H9 (cell line): ENCODE results near the gene TINAG. TPM values are rescaled to one million over a fixed set of nuclear protein-coding genes. Genes with fewer than 3 reads are reported as not detected.

Experiments used
- DNase-seq: peaks from one replicate; pipeline ENCODE4 v3.0.0-alpha.2; 2017
- H2AFZ ChIP-seq: one replicate; pipeline ENCODE4 v1.6.1; 2013; ENCODE audit warnings: mild to moderate bottlenecking, low read length, control low read depth, moderate library complexity
- H2AK5ac ChIP-seq: 2 replicates; pipeline ENCODE4 v1.6.1; 2013; ENCODE audit warnings: low read length, control low read depth, mixed read lengths; ENCODE audit not compliant: insufficient read length
- H2BK120ac ChIP-seq: one replicate; pipeline ENCODE4 v1.6.1; 2013; ENCODE audit warnings: low read depth, mild to moderate bottlenecking, low read length, control low read depth, inconsistent platforms; ENCODE audit not compliant: poor library complexity, severe bottlenecking
- H2BK12ac ChIP-seq: 2 replicates; pipeline ENCODE4 v1.6.1; 2013; ENCODE audit warnings: low read length, control low read depth, mixed read lengths, low read depth; ENCODE audit not compliant: insufficient read length
- H2BK15ac ChIP-seq: 2 replicates; pipeline ENCODE4 v1.6.1; 2013; ENCODE audit warnings: low read depth, low read length, control low read depth
- H2BK20ac ChIP-seq: one replicate; pipeline ENCODE4 v1.6.1; 2013; ENCODE audit warnings: low read depth, mild to moderate bottlenecking, low read length, control low read depth, inconsistent platforms; ENCODE audit not compliant: poor library complexity, severe bottlenecking
- H2BK5ac ChIP-seq: 2 replicates; pipeline ENCODE4 v1.6.1; 2013; ENCODE audit warnings: low read length, control low read depth, mixed read lengths; ENCODE audit not compliant: insufficient read length
- H3K14ac ChIP-seq: 2 replicates; pipeline ENCODE4 v1.6.1; 2013; ENCODE audit warnings: low read length, control low read depth; ENCODE audit not compliant: insufficient read depth
- H3K18ac ChIP-seq: 2 replicates; pipeline ENCODE4 v1.6.1; 2013; ENCODE audit warnings: low read depth, mild to moderate bottlenecking, mixed read lengths, low read length, control low read depth; ENCODE audit not compliant: insufficient read length
- H3K23ac ChIP-seq: 2 replicates; pipeline ENCODE4 v1.6.1; 2013; ENCODE audit warnings: low read length, control low read depth, mixed read lengths, low read depth; ENCODE audit not compliant: insufficient read length
- H3K23me2 ChIP-seq: 2 replicates; pipeline ENCODE4 v1.6.1; 2013; ENCODE audit warnings: low read depth, mild to moderate bottlenecking, mixed read lengths, low read length, control low read depth; ENCODE audit not compliant: insufficient read length, poor library complexity, severe bottlenecking
- H3K27ac ChIP-seq: 2 replicates; pipeline ENCODE4 v1.5.1; 2013; ENCODE audit warnings: low read length, control low read depth, mixed read lengths, low read depth; ENCODE audit not compliant: insufficient read length
- H3K27me3 ChIP-seq: 2 replicates; pipeline ENCODE4 v1.6.1; 2013; ENCODE audit warnings: low read length, control low read depth, inconsistent platforms; ENCODE audit not compliant: insufficient read depth
- H3K4ac ChIP-seq: 2 replicates; pipeline ENCODE4 v1.6.1; 2013; ENCODE audit warnings: low read depth, mild to moderate bottlenecking, control low read depth, inconsistent platforms, low read length, moderate library complexity
- H3K4me1 ChIP-seq: 2 replicates; pipeline ENCODE4 v1.6.1; 2013; ENCODE audit warnings: low read length, control low read depth, inconsistent platforms; ENCODE audit not compliant: insufficient read depth
- H3K4me2 ChIP-seq: 2 replicates; pipeline ENCODE4 v1.6.1; 2013; ENCODE audit warnings: low read length, control low read depth, mixed read lengths; ENCODE audit not compliant: insufficient read length, insufficient read depth
- H3K56ac ChIP-seq: 2 replicates; pipeline ENCODE4 v1.6.1; 2013; ENCODE audit warnings: low read depth, mild to moderate bottlenecking, mixed read lengths, low read length, control low read depth; ENCODE audit not compliant: insufficient read length
- H3K79me1 ChIP-seq: 2 replicates; pipeline ENCODE4 v1.6.1; 2013; ENCODE audit warnings: low read depth, mild to moderate bottlenecking, moderate library complexity, low read length, control low read depth, inconsistent platforms; ENCODE audit not compliant: insufficient read depth, poor library complexity, severe bottlenecking
- H3K79me2 ChIP-seq: 2 replicates; pipeline ENCODE4 v1.6.1; 2013; ENCODE audit warnings: low read length, control low read depth, inconsistent platforms; ENCODE audit not compliant: insufficient read depth
- H3K9ac ChIP-seq: 2 replicates; pipeline ENCODE4 v1.6.1; 2013; ENCODE audit warnings: low read length, control low read depth, mixed read lengths; ENCODE audit not compliant: insufficient read length; ENCODE audit errors: extremely low read depth
- H3K9me3 ChIP-seq: one replicate; pipeline ENCODE4 v1.6.1; 2013; ENCODE audit warnings: low read depth, low read length, inconsistent platforms; ENCODE audit not compliant: control insufficient read depth
- H3T11ph ChIP-seq: one replicate; pipeline ENCODE4 v1.6.1; 2013; ENCODE audit warnings: mild to moderate bottlenecking, low read length, control low read depth, inconsistent platforms
- H4K20me1 ChIP-seq: one replicate; pipeline ENCODE4 v1.6.1; 2013; ENCODE audit not compliant: control insufficient read depth, insufficient read length, insufficient read depth
- H4K5ac ChIP-seq: 2 replicates; pipeline ENCODE4 v1.6.1; 2013; ENCODE audit warnings: low read depth, mild to moderate bottlenecking, mixed read lengths, low read length, control low read depth; ENCODE audit not compliant: insufficient read length
- H4K8ac ChIP-seq: replicated peaks from 2 replicates; pipeline ENCODE4 v1.6.1; 2013; ENCODE audit warnings: low read length, control low read depth, mixed read lengths, low read depth; ENCODE audit not compliant: insufficient read length
- H4K91ac ChIP-seq: 2 replicates; pipeline ENCODE4 v1.6.1; 2013; ENCODE audit warnings: low read depth, mild to moderate bottlenecking, moderate library complexity, mixed read lengths, low read length, control low read depth; ENCODE audit not compliant: insufficient read length
- H3K27ac Mint-ChIP-seq, 3 experiments: 2 replicates in 2 of 3; 3 replicates in 1 of 3; pipeline ENCODE4 v1.8.0; 2020 to 2021; ENCODE audit warnings: mixed read lengths in 3 of 3, mild to moderate bottlenecking in 1 of 3, moderate library complexity in 1 of 3
- H3K27me3 Mint-ChIP-seq: 2 replicates; pipeline ENCODE4 v1.8.0; 2021; ENCODE audit warnings: low read depth, mild to moderate bottlenecking, moderate library complexity, mixed read lengths
- H3K36me3 Mint-ChIP-seq, 3 experiments: 2 replicates in 2 of 3; 3 replicates in 1 of 3; pipeline ENCODE4 v1.8.0; 2020 to 2021; ENCODE audit warnings: low read depth in 3 of 3, mixed read lengths in 3 of 3; ENCODE audit not compliant: insufficient read depth in 1 of 3
- H3K4me1 Mint-ChIP-seq, 2 experiments: 2 replicates each; pipeline ENCODE4 v1.8.0; 2020; ENCODE audit warnings: mixed read lengths in 2 of 2
- H3K4me3 Mint-ChIP-seq, 2 experiments: 2 replicates in 1 of 2; 3 replicates in 1 of 2; pipeline ENCODE4 v1.8.0; 2020 to 2021; ENCODE audit warnings: mild to moderate bottlenecking in 2 of 2, mixed read lengths in 2 of 2, moderate library complexity in 1 of 2
- H3K9me3 Mint-ChIP-seq, 2 experiments: 2 replicates in 1 of 2; 3 replicates in 1 of 2; pipeline ENCODE4 v1.8.0; 2020; ENCODE audit warnings: mild to moderate bottlenecking in 2 of 2, mixed read lengths in 2 of 2, moderate library complexity in 1 of 2
- CTCF ChIP-seq: fragments of 200-600 bp; sonication (generic); conservative IDR thresholded peaks from 3 replicates; pipeline ENCODE4 v1.8.0; 2021; ENCODE audit warnings: antibody characterized with exemption, mild to moderate bottlenecking
- WGBS: extraction: QIAGEN DNeasy Blood & Tissue Kit; methylation state at CpG from one replicate; pipeline ENCODE4 v1.1.7; 2013; ENCODE audit warnings: missing lambda C conversion rate, low lambda C conversion rate, mixed read lengths; ENCODE audit not compliant: insufficient read length; ENCODE audit errors: extremely low coverage; 5-methylcytosine and 5-hydroxymethylcytosine counted together
- total RNA-seq: library from RNA; stranded (reverse); gene quantifications from 2 replicates; pipeline ENCODE4 v1.2.1, GENCODE V29; 2021

Gene TINAG
- total RNA-seq, 1 experiment from 2014 or later, result not detected

DNA sequence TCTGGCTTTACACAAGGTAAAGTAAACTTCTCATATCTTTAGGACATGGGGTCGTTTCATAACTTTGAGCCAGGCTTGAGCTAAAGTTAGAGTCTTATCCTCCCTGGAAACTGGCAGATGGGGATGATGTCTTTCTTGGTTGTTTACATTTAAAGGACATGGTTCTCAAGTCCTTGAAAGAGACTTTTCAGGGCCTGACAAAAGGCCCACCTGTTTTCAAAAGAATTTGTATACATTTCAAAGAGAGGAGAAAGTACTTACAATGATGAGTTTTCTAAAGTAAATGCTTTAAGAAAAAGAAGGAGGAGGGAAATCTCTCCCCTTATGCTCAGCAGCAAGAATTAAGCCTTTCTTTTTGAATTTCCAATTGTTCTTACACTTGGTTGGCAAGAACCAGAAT lies 45.7 kb upstream of the TINAG start:
- Histone ChIP-seq H2BK20ac (no peak overlapping the region), H4K91ac (no peak overlapping the region), H4K20me1 (no peaks in the 10 kb centered on the region), H3K4ac (no peak overlapping the region), H3K4me1 (no peaks in the 10 kb centered on the region), H3K27me3 (no peaks in the 10 kb centered on the region), H2BK5ac (no peak overlapping the region), H3T11ph (no peak overlapping the region), H2BK12ac (no peak overlapping the region), H3K56ac (no peak overlapping the region), H3K4me2 (no peak overlapping the region), H2BK120ac (no peak overlapping the region), H3K18ac (no peak overlapping the region), H4K8ac (no peak overlapping the region), H4K5ac (no peak overlapping the region), H2AFZ (no peak overlapping the region), H3K23ac (no peak overlapping the region), H3K79me2 (no peaks in the 10 kb centered on the region), H3K23me2 (no peaks in the 10 kb centered on the region), H2AK5ac (no peak overlapping the region), H3K79me1 (no peaks in the 10 kb centered on the region), H2BK15ac (no peak overlapping the region), H3K27ac (no peak overlapping the region), H3K9ac (no peak overlapping the region), H3K9me3 (no peaks in the 10 kb centered on the region), H3K14ac (no peak overlapping the region)
- Mint-ChIP-seq H3K4me3 (no peak overlapping the region), H3K36me3 (no peaks in the 10 kb centered on the region), H3K9me3 (no peaks in the 10 kb centered on the region), H3K4me1 (peaks cover 20 to 30% of the 10 kb centered on the region in 2 experiments), H3K27me3 (peaks cover 17% of the 10 kb centered on the region), H3K27ac (no peak overlapping the region)
- no peak for TF ChIP-seq CTCF
- no peak for DNase-seq
- WGBS, result no CpG with 5 or more reads among the region's 1 CpG
